HG03108 (cell line): ENCODE measurements around the gene APH1A.
"Not testable (repeated sequence)": the region's sequence is repeated elsewhere in the genome, so short reads cannot be mapped to it uniquely, and the experiment has no call there.

Source experiments
- ATAC-seq: cut with Tn5 transposase; IDR thresholded peaks from one replicate; pipeline ENCODE4 v1.9.1; 2021; ENCODE audit warnings: moderate library complexity; ENCODE audit not compliant: unreplicated experiment

APH1A gene

DNA sequence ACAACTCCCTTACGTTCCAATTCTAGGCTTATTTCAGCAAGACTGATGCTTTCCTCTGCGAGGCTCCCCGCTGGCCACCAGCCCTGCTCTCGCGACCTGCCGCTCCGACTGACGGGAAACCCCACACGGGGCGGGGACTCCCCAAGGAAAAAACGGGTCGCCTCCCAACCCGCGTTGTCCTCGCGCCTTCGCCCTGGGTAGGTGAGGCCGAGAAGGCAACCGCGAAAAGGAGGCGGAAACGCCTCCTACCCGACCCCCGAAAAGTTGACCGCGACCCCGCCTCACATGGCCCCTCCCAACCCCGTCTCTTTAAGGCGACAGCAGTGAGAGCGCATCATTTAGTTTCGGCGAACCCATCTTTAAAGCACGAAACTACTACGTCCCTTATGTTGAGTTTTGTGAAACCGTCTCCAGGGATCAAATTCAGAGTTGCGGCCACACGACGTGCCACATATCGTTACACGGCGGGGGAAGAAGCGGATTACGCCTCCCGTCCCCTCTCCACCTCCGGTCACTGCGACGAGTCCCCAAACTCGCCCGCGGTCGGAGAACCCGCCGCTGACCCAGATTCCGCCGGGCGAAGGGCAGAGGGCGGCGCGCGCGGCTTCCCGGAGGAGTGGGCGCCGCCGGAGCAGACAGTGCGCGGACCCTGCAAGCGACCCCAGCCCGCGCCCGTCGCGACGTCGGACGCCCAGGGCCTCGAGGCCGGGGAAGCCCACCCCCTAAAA, 34.1 kb downstream of the APH1A start:
- ATAC-seq = peak; percentile 42

- no peak for ATAC-seq
Measured at GRCh38 chr1:150234309-150234565, 34.6 kb downstream of the APH1A start.

GRCh38 chr1:150233359-150234308, 35.2 kb downstream of the APH1A start:
- no peak for ATAC-seq

DNA sequence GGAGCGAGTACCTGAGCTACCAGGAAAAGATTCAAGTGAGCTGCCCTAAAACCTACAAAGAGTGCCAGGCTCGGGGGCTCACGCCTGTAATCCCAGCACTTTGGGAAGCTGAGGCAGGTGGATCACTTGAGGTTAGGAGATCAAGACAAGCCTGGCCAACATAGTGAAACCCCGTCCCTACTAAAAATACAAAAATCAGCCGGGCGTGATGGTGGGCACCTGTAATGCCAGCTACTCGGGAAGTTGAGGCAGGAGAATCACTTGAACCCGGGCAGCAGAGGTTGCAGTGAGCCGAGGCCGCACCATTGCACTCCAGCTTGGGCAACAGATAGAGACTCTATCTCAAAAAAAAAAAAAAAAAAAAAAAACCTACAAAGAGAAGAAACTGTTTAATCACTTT, 35.9 kb downstream of the APH1A start:
- not testable (repeated sequence) for ATAC-seq

DNA sequence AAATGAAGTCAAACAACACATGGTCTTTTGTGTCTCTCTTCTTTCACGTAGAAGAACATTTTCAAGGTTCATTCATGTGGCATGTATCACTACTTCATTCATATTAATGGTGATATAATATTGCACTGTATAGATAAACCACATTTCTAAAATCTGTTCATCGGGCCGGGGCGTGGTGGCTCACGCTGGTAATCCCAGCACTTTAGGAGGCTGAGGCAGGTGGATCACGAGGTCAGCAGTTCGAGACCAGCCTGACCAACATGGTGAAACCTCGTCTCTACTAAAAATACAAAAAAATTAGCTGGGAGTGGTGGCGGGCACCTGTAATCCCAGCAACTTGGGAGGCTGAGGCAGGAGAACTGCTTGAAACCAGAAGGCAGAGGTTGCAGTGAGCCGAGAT, 40.6 kb downstream of the APH1A start:
- ATAC-seq = not testable (repeated sequence)

DNA sequence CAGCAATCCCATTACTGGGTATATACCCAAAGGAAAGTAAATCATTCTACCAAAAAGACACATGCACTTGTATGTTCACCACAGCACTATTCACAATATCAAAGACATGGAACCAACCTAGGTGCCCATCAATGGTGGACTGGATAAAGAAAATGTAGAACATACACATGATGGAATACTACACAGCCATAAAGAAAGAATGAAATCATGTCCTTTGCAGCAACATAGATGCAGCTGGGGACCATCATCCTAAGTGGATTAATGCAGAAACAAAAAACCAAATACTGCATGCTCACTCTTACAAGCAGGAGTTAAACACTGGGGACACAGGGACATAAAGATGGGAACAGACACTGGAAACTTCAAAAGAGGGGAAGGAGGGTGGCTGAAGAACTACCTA, 41.6 kb downstream of the APH1A start:
- no peak for ATAC-seq

- ATAC-seq = no peak
Measured at GRCh38 chr1:150226486-150226885, 42.3 kb downstream of the APH1A start.

DNA sequence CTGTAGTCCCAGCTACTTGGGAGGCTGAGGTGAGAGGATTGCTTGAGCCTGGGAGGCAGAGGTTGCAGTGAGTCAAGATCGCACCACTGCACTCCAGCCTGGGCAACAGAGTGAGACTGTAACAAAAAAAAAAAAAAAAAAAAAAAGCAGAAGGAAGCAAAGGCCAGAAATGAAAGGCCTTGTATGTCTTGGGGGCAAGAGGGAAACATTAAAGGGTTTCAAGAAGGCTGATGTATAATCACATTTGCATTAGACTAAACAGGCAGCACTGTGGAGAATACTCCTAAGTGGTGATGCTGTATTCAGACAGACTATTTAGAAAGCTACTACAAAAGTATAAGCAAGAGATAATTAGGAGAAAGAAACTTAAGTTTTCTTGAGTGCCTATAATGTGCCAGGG, 43.3 kb downstream of the APH1A start:
- ATAC-seq = no peak

GRCh38 chr1:150224983-150225382, 43.8 kb downstream of the APH1A start:
- no peak for ATAC-seq

GRCh38 chr1:150221552-150221951, 47.3 kb downstream of the APH1A start:
- no peak for ATAC-seq

GRCh38 chr1:150215855-150216254, 53.0 kb downstream of the APH1A start:
- ATAC-seq = not testable (repeated sequence)
